ENCODE results near the gene INPP5A. TPM values are rescaled to one million over a fixed set of nuclear protein-coding genes. Genes with fewer than 3 reads are reported as not detected.
A peak's percentile ranks its signal among the peaks of the same experiment; 100 is the strongest.

Gene INPP5A
- total and polyA plus RNA-seq, 4 donors: 34.7 to 43.5 (median 41.2) TPM

DNA sequence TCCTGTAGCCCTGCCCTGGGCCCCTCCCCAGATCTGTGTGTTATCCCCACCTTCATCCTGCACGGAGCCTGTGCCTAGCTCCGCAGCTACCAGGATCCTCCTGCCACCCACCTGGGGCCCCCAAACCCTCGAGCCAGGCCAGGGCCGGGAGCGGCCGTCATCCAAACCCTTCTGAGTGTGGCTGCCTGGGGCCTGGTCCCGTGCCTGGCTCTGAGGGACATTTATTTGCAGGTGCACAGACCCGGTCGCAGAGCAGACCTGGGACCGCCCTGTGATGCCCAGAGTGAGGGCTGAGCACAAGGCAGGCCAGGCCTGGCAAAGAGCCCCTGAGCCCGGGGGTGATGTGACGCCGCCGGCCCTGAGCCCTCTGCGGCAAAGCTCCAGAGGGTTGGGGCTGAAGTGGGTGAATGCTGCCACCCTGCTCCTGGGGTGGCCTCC, 27.4 kb upstream of the INPP5A start:
- no peak for DNase-seq (ENCODE audit: low read depth in 4 of 6, low spot score in 6 of 6)
- H3K27ac ChIP-seq (ENCODE audit: low read depth, low read length): no peak overlapping the region
- H3K9me3 ChIP-seq (ENCODE audit: control insufficient read depth, insufficient read depth, low read length): no peaks in the 10 kb centered on the region
- no peak overlapping the region for H3K4me3 ChIP-seq (ENCODE audit: low read depth, low read length)
- H3K36me3 ChIP-seq (ENCODE audit: control insufficient read depth, insufficient read depth, low read length): no peaks in the 10 kb centered on the region
- peaks cover 33% of the 10 kb centered on the region for H3K4me1 ChIP-seq (ENCODE audit: control insufficient read depth, insufficient read depth, low read length)
- no peaks in the 10 kb centered on the region for H3K27me3 ChIP-seq (ENCODE audit: control insufficient read depth, insufficient read depth, low read length)
- 85% methylated on average over 13 of the region's 15 CpGs for WGBS (ENCODE audit: insufficient coverage)

DNA sequence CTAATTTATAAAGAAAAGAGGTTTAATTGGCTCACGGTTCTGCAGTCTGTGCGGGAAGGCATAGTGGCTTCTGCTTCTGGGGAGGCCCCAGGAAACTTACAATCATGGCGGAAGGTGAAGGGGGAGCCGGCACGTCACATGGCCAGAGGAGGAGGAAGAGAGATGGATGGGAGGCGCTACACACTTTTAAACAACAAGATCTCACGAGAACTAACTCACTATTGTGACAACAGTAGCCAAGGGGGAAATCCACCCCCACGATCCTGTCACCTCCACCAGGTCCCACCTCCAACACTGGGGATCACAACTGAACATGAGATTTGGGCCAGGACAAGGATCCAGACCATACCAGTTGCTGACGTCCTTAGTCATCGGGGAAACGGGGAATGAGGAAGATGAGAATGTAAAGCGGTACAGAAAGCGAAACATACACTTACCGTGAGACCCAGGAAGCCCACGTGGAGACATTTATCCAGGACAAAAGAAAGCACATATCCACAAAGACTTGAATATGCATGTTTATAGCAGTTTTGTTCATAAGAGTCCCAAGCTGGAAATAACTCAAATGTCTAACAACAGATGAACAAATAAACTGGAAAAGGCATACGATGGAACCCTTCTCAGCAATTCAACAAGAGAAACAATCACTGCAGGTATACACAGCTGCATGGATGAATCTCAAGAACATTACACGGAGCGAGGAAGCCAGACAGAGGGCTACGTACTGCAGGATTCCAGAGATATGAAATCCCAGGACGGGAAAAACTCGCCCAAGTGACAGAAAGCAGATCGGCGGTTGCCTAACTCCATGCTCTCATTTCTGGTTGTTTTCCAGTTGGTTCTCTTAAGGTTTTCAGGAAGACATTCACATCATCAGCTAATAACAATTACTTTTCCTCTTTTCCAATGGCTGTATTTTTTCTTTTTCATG, 26.2 kb upstream of the INPP5A start:
- Histone ChIP-seq H3K27ac (ENCODE audit: low read depth, low read length) (no peak overlapping the region), H3K4me3 (ENCODE audit: low read depth, low read length) (no peak overlapping the region), H3K9me3 (ENCODE audit: control insufficient read depth, insufficient read depth, low read length) (no peaks in the 10 kb centered on the region), H3K27me3 (ENCODE audit: control insufficient read depth, insufficient read depth, low read length) (no peaks in the 10 kb centered on the region), H3K36me3 (ENCODE audit: control insufficient read depth, insufficient read depth, low read length) (no peaks in the 10 kb centered on the region), H3K4me1 (ENCODE audit: control insufficient read depth, insufficient read depth, low read length) (peaks cover 43% of the 10 kb centered on the region)
- WGBS (ENCODE audit: insufficient coverage): 81% methylated on average over 9 of the region's 23 CpGs
- no peak for DNase-seq (ENCODE audit: low read depth in 4 of 6, low spot score in 6 of 6)

DNA sequence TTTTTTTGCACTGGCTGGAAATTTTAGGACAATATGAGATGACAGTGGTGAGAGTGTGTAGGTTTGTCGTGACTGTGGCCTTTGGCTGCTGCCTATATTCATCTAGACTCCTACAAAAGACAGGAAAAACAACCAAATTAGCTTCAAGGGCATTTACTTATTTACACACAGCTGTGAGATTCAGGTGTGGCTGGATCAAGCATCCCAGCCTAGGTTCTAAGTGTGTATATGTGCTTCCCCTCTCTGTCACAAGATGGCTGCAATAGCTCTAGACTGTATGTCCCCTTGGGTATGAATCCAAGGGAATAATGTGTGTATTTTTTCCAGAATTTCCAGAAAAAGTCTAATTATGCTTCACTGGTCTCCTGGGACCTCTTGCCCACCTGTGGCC, 25.5 kb upstream of the INPP5A start:
- no peak overlapping the region for H3K4me3 ChIP-seq (ENCODE audit: low read depth, low read length)
- no CpG with 5 or more reads among the region's 1 CpG for WGBS (ENCODE audit: insufficient coverage)
- DNase-seq (ENCODE audit: low read depth in 4 of 6, low spot score in 6 of 6): no peak
- H3K9me3 ChIP-seq (ENCODE audit: control insufficient read depth, insufficient read depth, low read length): no peaks in the 10 kb centered on the region
- no peaks in the 10 kb centered on the region for H3K27me3 ChIP-seq (ENCODE audit: control insufficient read depth, insufficient read depth, low read length)
- H3K4me1 ChIP-seq (ENCODE audit: control insufficient read depth, insufficient read depth, low read length): peaks cover 44% of the 10 kb centered on the region
- no peaks in the 10 kb centered on the region for H3K36me3 ChIP-seq (ENCODE audit: control insufficient read depth, insufficient read depth, low read length)
- H3K27ac ChIP-seq (ENCODE audit: low read depth, low read length): no peak overlapping the region

DNA sequence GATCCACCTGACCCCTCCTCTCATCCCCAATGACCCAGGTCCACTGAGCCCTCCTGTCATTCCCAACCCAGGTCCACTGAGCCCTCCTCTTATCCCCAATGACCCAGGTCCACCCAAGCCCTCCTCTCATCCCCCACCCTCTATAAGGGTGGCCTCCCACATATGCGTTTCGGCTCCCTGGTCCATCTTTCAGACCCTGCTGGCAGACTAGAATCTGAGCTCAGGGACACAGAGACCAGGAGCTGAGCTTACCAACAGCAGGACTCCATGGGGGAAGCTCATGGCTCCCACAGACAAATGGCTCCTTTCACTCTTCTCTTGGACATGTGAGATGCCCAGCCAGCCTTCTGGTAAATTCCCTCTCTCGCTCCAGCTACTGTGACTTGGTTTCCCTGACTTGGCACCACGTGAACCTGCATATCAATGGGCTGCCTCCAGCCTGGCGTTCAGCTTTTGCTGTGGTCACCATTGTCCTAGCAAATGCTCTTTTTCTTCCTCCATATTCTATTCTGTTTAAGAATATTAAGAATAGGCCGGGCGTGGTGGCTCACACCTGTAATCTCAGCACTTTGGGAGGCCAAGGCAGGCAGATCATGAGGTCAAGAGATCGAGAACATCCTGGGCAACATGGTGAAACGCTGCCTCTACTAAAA, 24.8 kb upstream of the INPP5A start:
- Histone ChIP-seq H3K36me3 (ENCODE audit: control insufficient read depth, insufficient read depth, low read length) (no peaks in the 10 kb centered on the region), H3K4me3 (ENCODE audit: low read depth, low read length) (no peak overlapping the region), H3K27ac (ENCODE audit: low read depth, low read length) (no peak overlapping the region), H3K4me1 (ENCODE audit: control insufficient read depth, insufficient read depth, low read length) (peaks cover 45% of the 10 kb centered on the region), H3K9me3 (ENCODE audit: control insufficient read depth, insufficient read depth, low read length) (no peaks in the 10 kb centered on the region), H3K27me3 (ENCODE audit: control insufficient read depth, insufficient read depth, low read length) (peaks cover 3% of the 10 kb centered on the region)
- 98% methylated on average over 6 of the region's 9 CpGs for WGBS (ENCODE audit: insufficient coverage)
- DNase-seq (ENCODE audit: low read depth in 4 of 6, low spot score in 6 of 6): no peak

DNA sequence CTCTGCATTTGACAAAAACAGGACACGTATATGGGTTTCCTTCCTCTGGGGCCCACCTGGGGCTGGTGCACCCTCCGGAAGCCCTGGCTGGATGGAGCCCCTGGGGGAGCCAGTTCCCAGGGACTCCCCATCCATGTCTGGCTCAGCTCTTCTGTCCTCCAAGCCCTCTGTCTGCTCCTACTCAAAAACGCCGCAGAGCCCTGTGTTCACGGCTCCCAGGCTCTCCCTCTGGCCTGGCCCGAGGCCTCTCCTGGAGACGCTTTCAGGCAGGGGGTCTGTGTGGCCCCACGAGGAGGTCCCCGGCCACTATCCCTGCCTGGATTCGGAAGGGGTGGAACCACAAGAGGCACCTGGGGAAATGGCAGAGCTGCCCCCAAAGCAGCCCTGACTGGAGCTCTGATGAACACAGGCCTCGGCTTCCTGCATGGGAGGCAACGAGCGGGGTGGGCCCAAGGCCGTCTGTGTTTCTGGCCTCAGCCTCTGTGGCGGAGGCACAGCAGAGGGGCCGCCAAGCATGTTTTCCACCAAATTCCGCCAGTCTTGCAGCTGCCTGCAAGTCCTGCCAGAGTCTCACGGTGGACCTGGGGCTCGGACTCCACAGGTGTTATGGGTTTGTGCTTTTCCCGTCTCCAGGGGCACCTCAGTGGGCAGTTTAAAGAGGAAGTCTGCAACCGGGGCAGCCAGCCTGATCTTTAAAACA, 22.6 kb upstream of the INPP5A start:
- Histone ChIP-seq H3K4me3 (ENCODE audit: low read depth, low read length) (no peak overlapping the region), H3K27ac (ENCODE audit: low read depth, low read length) (peak overlapping the region; percentile 43), H3K36me3 (ENCODE audit: control insufficient read depth, insufficient read depth, low read length) (no peaks in the 10 kb centered on the region), H3K4me1 (ENCODE audit: control insufficient read depth, insufficient read depth, low read length) (peaks cover 53% of the 10 kb centered on the region), H3K9me3 (ENCODE audit: control insufficient read depth, insufficient read depth, low read length) (no peaks in the 10 kb centered on the region), H3K27me3 (ENCODE audit: control insufficient read depth, insufficient read depth, low read length) (peaks cover 7% of the 10 kb centered on the region)
- DNase-seq (ENCODE audit: low read depth in 4 of 6, low spot score in 6 of 6): no peak
- WGBS (ENCODE audit: insufficient coverage): 76% methylated on average over 18 of the region's 21 CpGs

DNA sequence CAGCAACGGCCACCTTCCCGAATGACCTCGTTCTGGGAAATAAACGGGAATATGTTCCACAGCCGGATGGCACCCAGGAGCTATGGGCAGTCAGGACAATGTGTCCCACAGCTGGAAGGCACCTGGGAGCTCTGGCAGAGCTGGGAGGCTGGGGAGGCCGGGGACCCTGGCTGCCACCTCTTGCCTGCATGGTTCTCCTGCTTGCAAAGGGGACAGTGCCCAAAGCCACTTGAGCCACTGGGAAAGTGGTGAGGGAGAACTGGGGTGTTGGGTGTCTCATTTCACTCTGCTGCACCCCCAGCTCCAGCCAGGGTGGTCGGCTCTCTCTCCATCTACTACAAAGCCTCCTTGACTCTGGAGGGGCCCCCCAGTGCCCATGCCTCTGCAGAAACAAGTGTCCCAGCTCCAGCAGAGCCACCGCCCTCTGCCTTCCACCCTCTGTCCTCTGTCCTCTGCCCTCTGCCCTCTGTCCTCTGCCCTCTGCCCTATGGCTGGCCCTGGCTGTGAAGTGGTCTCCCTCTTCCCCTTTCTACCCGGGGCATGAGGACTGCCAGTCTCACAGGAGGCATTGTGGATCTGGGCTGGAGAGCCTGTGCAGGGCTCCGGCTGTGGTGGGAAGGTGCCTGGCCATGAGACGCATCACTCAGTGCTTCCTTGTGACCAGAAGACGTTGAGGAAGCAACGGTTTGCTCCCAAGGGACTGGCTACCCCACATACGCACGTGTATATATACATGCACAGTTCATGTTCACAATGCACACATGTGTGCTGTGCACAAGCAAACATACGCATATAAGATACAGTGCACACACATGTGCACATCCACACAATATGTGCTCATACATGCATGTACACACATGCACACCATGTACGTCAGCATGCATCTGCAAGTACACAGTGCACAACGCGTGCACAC, 21.5 kb upstream of the INPP5A start:
- Histone ChIP-seq H3K27me3 (ENCODE audit: control insufficient read depth, insufficient read depth, low read length) (peaks cover 7% of the 10 kb centered on the region), H3K36me3 (ENCODE audit: control insufficient read depth, insufficient read depth, low read length) (no peaks in the 10 kb centered on the region), H3K27ac (ENCODE audit: low read depth, low read length) (peak overlapping the region; percentile 86), H3K4me1 (ENCODE audit: control insufficient read depth, insufficient read depth, low read length) (peaks cover 64% of the 10 kb centered on the region), H3K9me3 (ENCODE audit: control insufficient read depth, insufficient read depth, low read length) (no peaks in the 10 kb centered on the region), H3K4me3 (ENCODE audit: low read depth, low read length) (no peak overlapping the region)
- DNase-seq (ENCODE audit: low read depth in 4 of 6, low spot score in 6 of 6): no peak
- WGBS (ENCODE audit: insufficient coverage): 70% methylated on average over 19 of the region's 19 CpGs

DNA sequence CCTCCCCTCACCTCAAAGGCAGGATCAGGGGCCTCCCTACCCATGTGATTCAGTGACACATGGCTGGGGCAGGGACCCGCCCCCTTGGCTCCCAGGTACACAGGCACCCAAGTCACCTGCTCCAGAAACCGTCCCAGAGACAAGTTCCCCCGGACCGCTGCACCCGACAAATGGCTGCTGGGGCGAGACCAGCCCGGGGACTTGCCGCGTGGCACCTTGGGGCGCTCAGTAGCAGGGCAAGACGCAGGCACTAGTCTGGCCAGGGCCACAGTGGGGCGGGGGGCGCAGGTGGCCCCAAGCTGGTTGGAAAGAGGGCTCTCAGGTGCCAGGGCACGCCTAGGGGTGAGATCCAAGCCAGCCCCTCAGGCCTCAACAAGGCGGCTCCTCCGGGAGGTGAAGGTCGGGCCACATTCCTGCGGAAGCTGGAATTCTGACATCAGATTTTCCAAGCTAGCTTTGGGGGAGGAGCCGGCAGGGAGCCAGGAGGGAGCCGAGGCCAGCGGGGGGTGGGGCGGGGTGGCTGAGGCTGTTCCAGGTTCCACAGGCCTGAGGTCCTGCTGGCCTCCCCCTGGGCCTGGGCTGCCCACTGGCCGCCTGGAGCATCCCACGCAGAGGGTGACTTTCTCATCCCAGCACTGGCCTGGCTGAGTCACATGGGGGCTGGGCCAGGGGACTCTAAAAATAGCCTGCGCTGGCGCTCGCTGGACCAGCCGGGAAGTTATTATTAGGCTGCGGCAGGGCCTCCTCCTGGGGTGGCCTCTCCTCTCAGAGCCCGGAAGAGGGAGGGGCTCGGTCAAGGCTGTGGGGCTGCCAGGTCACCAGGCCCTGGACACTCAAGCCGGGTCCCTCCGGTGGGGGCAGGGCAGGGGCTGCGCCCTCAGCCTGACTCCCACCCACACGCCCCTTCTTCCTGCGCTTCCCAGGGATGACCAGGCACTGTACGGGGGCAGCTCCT, 20.5 kb upstream of the INPP5A start:
- WGBS (ENCODE audit: insufficient coverage): 42% methylated on average over 37 of the region's 37 CpGs
- Histone ChIP-seq H3K4me3 (ENCODE audit: low read depth, low read length) (no peak overlapping the region), H3K27me3 (ENCODE audit: control insufficient read depth, insufficient read depth, low read length) (peaks cover 7% of the 10 kb centered on the region), H3K36me3 (ENCODE audit: control insufficient read depth, insufficient read depth, low read length) (no peaks in the 10 kb centered on the region), H3K27ac (ENCODE audit: low read depth, low read length) (peak overlapping the region; percentile 86), H3K9me3 (ENCODE audit: control insufficient read depth, insufficient read depth, low read length) (no peaks in the 10 kb centered on the region), H3K4me1 (ENCODE audit: control insufficient read depth, insufficient read depth, low read length) (peaks cover 72% of the 10 kb centered on the region)
- peak in 2 of 6 donors; percentile 43 to 82 for DNase-seq (ENCODE audit: low read depth in 4 of 6, low spot score in 6 of 6)

DNA sequence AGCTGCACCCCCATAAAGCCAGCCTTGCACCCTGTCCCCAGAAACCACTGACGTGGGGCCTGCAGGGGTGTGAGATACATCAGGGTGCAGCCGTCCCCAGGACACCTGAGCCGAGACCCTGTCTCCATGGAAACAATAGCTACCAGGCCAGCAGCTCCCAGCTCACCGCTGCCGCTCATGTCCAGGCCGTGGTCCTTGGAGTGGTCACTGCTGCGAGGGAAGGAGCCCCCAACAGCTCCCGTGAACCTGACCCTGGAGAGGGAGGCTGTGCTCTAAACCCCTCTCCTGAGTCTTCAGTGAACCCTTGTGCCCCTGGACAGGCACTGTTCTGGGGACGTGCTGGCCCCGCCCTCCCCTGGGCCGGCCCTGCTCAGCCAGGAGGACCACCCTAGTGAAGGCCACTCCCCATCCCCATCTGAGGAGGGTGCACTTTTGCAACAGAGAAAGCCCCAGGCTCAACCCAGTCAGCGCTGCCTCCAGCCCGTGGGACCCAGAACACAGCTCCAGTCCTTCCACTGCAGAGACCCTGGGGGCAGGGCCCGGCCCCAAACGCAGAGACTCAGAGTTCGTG, 19.6 kb upstream of the INPP5A start:
- H3K9me3 ChIP-seq (ENCODE audit: control insufficient read depth, insufficient read depth, low read length): no peaks in the 10 kb centered on the region
- no peak overlapping the region for H3K4me3 ChIP-seq (ENCODE audit: low read depth, low read length)
- H3K27ac ChIP-seq (ENCODE audit: low read depth, low read length): peak overlapping the region; percentile 86
- H3K27me3 ChIP-seq (ENCODE audit: control insufficient read depth, insufficient read depth, low read length): peaks cover 7% of the 10 kb centered on the region
- H3K4me1 ChIP-seq (ENCODE audit: control insufficient read depth, insufficient read depth, low read length): peaks cover 72% of the 10 kb centered on the region
- DNase-seq (ENCODE audit: low read depth in 4 of 6, low spot score in 6 of 6): peak in 1 of 6 donors; percentile 44
- 38% methylated on average over 12 of the region's 16 CpGs for WGBS (ENCODE audit: insufficient coverage)
- peaks cover 2% of the 10 kb centered on the region for H3K36me3 ChIP-seq (ENCODE audit: control insufficient read depth, insufficient read depth, low read length)
